Bronchial epithelial cell (primary cell): ENCODE results near the gene TUBGCP2. TPM values are rescaled to one million over a fixed set of nuclear protein-coding genes. Genes with fewer than 3 reads are reported as not detected.

Experiments
- DNase-seq: peaks from one replicate; pipeline ENCODE4 v3.0.0-alpha.2; 2010; ENCODE audit warnings: low read depth
- FAIRE-seq: peaks from 2 replicates; lab custom pipeline; 2011; peaks lifted over from hg19 to GRCh38; lab: Jason Lieb, UNC
- H3K27me3 ChIP-seq: 2 replicates; pipeline ENCODE4 v1.5.1; 2011; ENCODE audit warnings: low read length; ENCODE audit not compliant: control insufficient read depth, insufficient read depth
- H3K36me3 ChIP-seq: 2 replicates; pipeline ENCODE4 v1.5.1; 2011; ENCODE audit warnings: low read length; ENCODE audit not compliant: control insufficient read depth, insufficient read depth
- H3K4me3 ChIP-seq: 2 replicates; pipeline ENCODE4 v1.5.1; 2011; ENCODE audit warnings: mild to moderate bottlenecking, low read depth, low read length, control low read depth
- CTCF ChIP-seq: IDR thresholded peaks from 2 replicates; pipeline ENCODE4 v1.5.1; 2011; ENCODE audit warnings: mild to moderate bottlenecking, moderate library complexity, low read length, control low read depth, inconsistent platforms; ENCODE audit not compliant: insufficient read depth, severe bottlenecking
- total RNA-seq: library from RNA; depleted of rRNA; stranded (reverse); fragments of >200 nt; gene quantifications from 2 replicates; pipeline ENCODE4 v1.2.1, GENCODE V29; 2014

The TUBGCP2 gene
- total RNA-seq, 1 donor from 2014 or later, result 42.4 TPM

GRCh38 chr10:133231244-133231945 is 77.3 kb downstream of the TUBGCP2 start:
- H3K27me3 ChIP-seq, result peaks cover 27% of the 10 kb centered on the region
- no peak for DNase-seq
- TF ChIP-seq CTCF, result no peak

GRCh38 chr10:133230387-133231195 is 78.1 kb downstream of the TUBGCP2 start:
- FAIRE-seq (no peak), DNase-seq (no peak)
- no peak overlapping the region for H3K4me3 ChIP-seq
- peaks cover 23% of the 10 kb centered on the region for H3K27me3 ChIP-seq
- no peak for TF ChIP-seq CTCF
- H3K36me3 ChIP-seq, result no peaks in the 10 kb centered on the region

More at GRCh38 chr10:133231244-133231945, 77.3 kb downstream of the TUBGCP2 start:
- Histone ChIP-seq H3K4me3 (no peak overlapping the region), H3K36me3 (no peaks in the 10 kb centered on the region)
- FAIRE-seq, result no peak

GRCh38 chr10:133230044-133230361 is 78.7 kb downstream of the TUBGCP2 start, which contains the start of gene UTF1:
UTF1 (plus strand) TSS chr10:133230217; CDS start chr10:133230289, 72 bp downstream.
- FAIRE-seq (no peak), DNase-seq (no peak)
- H3K36me3 ChIP-seq, result no peaks in the 10 kb centered on the region
- peaks cover 21% of the 10 kb centered on the region for H3K27me3 ChIP-seq
- no peak for TF ChIP-seq CTCF
- no peak within 1 kb of the TSS for H3K4me3 ChIP-seq

- FAIRE-seq, result no peak
These were observed 79.2 kb downstream of the TUBGCP2 start for GRCh38 chr10:133229265-133230043.

More at GRCh38 chr10:133229265-133230043, 79.2 kb downstream of the TUBGCP2 start:
- no peak for DNase-seq
- Histone ChIP-seq H3K36me3 (no peaks in the 10 kb centered on the region), H3K4me3 (no peak overlapping the region), H3K27me3 (peaks cover 21% of the 10 kb centered on the region)
- no peak for TF ChIP-seq CTCF

Other genes with a start within 250 kb of the TUBGCP2 start
- gene ADGRA1, start 220.9 kb downstream of the TUBGCP2 start, total RNA-seq, result not detected in 2 replicates
- gene KNDC1, start 148.7 kb downstream of the TUBGCP2 start, total RNA-seq, result under 0.01 TPM in 2 replicates
- gene UTF1, start 78.7 kb downstream of the TUBGCP2 start, total RNA-seq, result not detected in 2 replicates
- not detected in 2 replicates for gene VENTX, start 71.0 kb downstream of the TUBGCP2 start, total RNA-seq
- gene ADAM8, start 32.0 kb downstream of the TUBGCP2 start, total RNA-seq, result 34.2 and 41.6 TPM in 2 replicates
- gene ZNF511, start within 50 bp of the TUBGCP2 start, total RNA-seq, result 16.4 and 23.2 TPM in 2 replicates
- not detected in 2 replicates for gene CALY, start 28.0 kb upstream of the TUBGCP2 start, total RNA-seq
- gene PRAP1, start 38.5 kb upstream of the TUBGCP2 start, total RNA-seq, result not detected in 2 replicates
- gene FUOM, start 49.1 kb upstream of the TUBGCP2 start, total RNA-seq, result 16.8 and 23.2 TPM in 2 replicates
- gene ECHS1, start 64.5 kb upstream of the TUBGCP2 start, total RNA-seq, result 44.8 and 49.0 TPM in 2 replicates
- gene PAOX, start 70.4 kb upstream of the TUBGCP2 start, total RNA-seq, result 5.0 and 9.6 TPM in 2 replicates
- 20.5 and 32.6 TPM in 2 replicates for gene MTG1, start 85.3 kb upstream of the TUBGCP2 start, total RNA-seq
- not detected in 2 replicates for gene SPRN, start 115.8 kb upstream of the TUBGCP2 start, total RNA-seq
- gene SCART1, start 145.1 kb upstream of the TUBGCP2 start, total RNA-seq, result 1.0 and 1.1 TPM in 2 replicates
- under 0.01 and 0.26 TPM in 2 replicates for gene CYP2E1, start 218.5 kb upstream of the TUBGCP2 start, total RNA-seq